Activated CD8-positive, alpha-beta T cell treated with anti-CD3 and anti-CD28 coated beads for 36 hours (primary cell): ENCODE measurements around the gene STK10. TPM values are rescaled to one million over a fixed set of nuclear protein-coding genes. Genes with fewer than 3 reads are reported as not detected.
A peak's percentile ranks its signal among the peaks of the same experiment; 100 is the strongest.

ENCODE experiments used
- ATAC-seq: fragments of 200-7000 bp; cut with Tn5 transposase; one replicate; pipeline ENCODE4 v1.10.0; 2021; ENCODE audit warnings: mild to moderate bottlenecking, moderate library complexity
- CTCF ChIA-PET: fragments of 350-600 bp; sonication (Branson Sonifier 250); formaldehyde crosslinking; loops from one replicate; lab custom pipeline; 2021; ENCODE audit warnings: antibody characterized with exemption; lab: Charles Lee
- POLR2A ChIA-PET: fragments of 350-600 bp; sonication (Branson Sonifier 250); formaldehyde crosslinking; loops from one replicate; lab custom pipeline; 2021; ENCODE audit warnings: antibody characterized with exemption; lab: Charles Lee
- DNase-seq: peaks from one replicate; pipeline ENCODE4 v3.0.0-alpha.2; 2020
- H3K27ac Mint-ChIP-seq: one replicate; pipeline ENCODE4 v1.8.0; 2021; ENCODE audit warnings: mild to moderate bottlenecking, mixed read lengths
- H3K27me3 Mint-ChIP-seq: one replicate; pipeline ENCODE4 v1.8.0; 2021; ENCODE audit warnings: mixed read lengths
- H3K36me3 Mint-ChIP-seq: one replicate; pipeline ENCODE4 v1.8.0; 2021; ENCODE audit warnings: low read depth, mixed read lengths
- H3K4me1 Mint-ChIP-seq: one replicate; pipeline ENCODE4 v1.8.0; 2021; ENCODE audit warnings: low read depth, mixed read lengths
- H3K4me3 Mint-ChIP-seq: one replicate; pipeline ENCODE4 v1.8.0; 2021; ENCODE audit warnings: mild to moderate bottlenecking, moderate library complexity, mixed read lengths
- H3K9me3 Mint-ChIP-seq: one replicate; pipeline ENCODE4 v1.8.0; 2021; ENCODE audit warnings: mixed read lengths
- CTCF ChIP-seq: fragments of 200-600 bp; IDR thresholded peaks from one replicate; pipeline ENCODE4 v1.8.0; 2022; ENCODE audit warnings: antibody characterized with exemption, mild to moderate bottlenecking
- intact Hi-C: fragments of 100-400 bp; cut with micrococcal nuclease; formaldehyde crosslinking; loops from one replicate; pipeline ENCODE4 v1.10.0; 2022
- total RNA-seq, 2 experiments: library from RNA; stranded (reverse); gene quantifications; one replicate each; pipeline ENCODE4 v1.2.3, GENCODE V29; 2021

STK10 gene
- total RNA-seq, 2 experiments from 2014 or later, result 142 to 143 TPM

DNA sequence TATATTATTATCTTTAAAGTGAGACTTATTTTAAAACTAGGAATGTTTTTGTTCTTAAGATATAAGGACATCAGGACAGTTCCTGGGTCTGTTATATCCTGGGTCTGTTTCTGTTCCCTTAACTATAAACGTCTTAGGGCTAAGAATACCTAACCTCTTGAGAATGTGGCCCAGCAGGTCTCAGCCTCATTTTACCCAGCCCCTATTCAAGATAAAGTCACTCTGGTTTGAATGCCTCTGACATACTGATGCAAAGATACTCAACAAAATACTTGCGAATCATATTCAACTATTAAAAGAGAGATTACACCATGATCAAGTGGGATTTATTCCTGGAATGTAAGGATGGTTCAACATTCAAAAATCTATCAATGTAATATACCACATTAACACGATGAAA lies 51.0 kb downstream of the STK10 start:
- ATAC-seq (no peak), DNase-seq (no peak)
- Mint-ChIP-seq H3K27ac (peak overlapping the region; percentile 27), H3K27me3 (no peaks in the 10 kb centered on the region), H3K4me1 (peaks cover 63% of the 10 kb centered on the region), H3K9me3 (peaks cover 8% of the 10 kb centered on the region), H3K4me3 (no peak overlapping the region), H3K36me3 (peaks cover 58% of the 10 kb centered on the region)
- ChIA-PET CTCF (no interaction called here), POLR2A (no interaction called here)
- intact Hi-C loops, result no loop called here
- no peak for TF ChIP-seq CTCF

DNA sequence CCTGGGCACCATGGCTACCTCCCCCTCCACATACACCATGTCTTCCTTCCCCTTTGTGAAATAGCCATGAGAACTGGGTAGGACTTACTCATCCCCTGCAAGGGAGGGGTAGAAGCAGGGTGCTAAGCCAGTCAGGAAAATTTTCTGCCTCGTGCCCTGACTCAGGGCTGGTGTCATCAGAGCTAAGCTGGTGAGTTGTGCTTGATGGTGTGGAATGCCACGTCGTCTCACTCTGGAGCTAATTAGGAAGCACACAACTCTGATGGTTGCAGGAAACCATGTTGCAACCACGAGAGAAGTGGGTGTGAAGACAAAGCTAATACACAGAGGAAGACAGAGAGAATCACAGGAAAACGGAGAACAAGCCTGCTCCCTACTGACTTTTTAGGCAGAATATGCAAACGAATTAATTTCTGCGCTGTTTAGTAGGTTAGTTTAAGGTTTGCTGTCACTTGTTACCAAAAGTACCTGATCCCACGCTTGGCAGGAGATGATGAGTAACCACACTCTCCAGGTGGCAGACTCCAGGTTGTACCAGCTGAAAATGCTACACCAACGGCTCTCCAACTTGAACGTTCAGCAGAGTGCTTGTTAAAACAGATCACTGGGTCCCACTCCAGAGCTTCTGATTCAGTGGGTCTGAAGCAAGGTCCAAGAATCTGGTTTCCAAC lies 54.5 kb downstream of the STK10 start:
- POLR2A ChIA-PET, result interaction anchor here (0.9 to 2.4 kb wide), 7 partner anchors 10 to 54 kb away, joined by 3 to 11 read pairs (median 4); partner anchors contain the start of gene STK10
- ATAC-seq, result peak; percentile 96
- DNase-seq, result peak; percentile 81
- no peak for TF ChIP-seq CTCF
- Mint-ChIP-seq H3K27me3 (no peaks in the 10 kb centered on the region), H3K36me3 (peaks cover 60% of the 10 kb centered on the region), H3K9me3 (peaks cover 8% of the 10 kb centered on the region), H3K27ac (peak overlapping the region; percentile 97), H3K4me3 (peak overlapping the region; percentile 42), H3K4me1 (peaks cover 62% of the 10 kb centered on the region)
- CTCF ChIA-PET, result interaction anchor here (1.3 to 1.9 kb wide), 7 partner anchors 10 to 55 kb away, joined by 3 to 7 read pairs (median 4); partner anchors contain the start of gene STK10
- intact Hi-C loops, result no loop called here

- no peak overlapping the region for H3K4me3 Mint-ChIP-seq
- no peak for TF ChIP-seq CTCF
- H3K36me3 Mint-ChIP-seq, result peaks cover 59% of the 10 kb centered on the region
- H3K27ac Mint-ChIP-seq, result peak overlapping the region; percentile 36
- DNase-seq (no peak), ATAC-seq (no peak)
- intact Hi-C loops, result no loop called here
- POLR2A ChIA-PET, result interaction anchor here (0.9 to 1.5 kb wide), 3 partner anchors 17 to 56 kb away, joined by 3 to 4 read pairs (median 3); no protein-coding TSS in a partner anchor
- no peaks in the 10 kb centered on the region for H3K27me3 Mint-ChIP-seq
- peaks cover 3% of the 10 kb centered on the region for H3K9me3 Mint-ChIP-seq
- CTCF ChIA-PET, result interaction anchor here (0.8 to 2.1 kb wide), 5 partner anchors 8 to 125 kb away, joined by 3 to 10 read pairs (median 4); partner anchors contain the start of genes FBXW11 and STK10
- peaks cover 58% of the 10 kb centered on the region for H3K4me1 Mint-ChIP-seq
Observed at GRCh38 chr5:172131690-172132089, 56.3 kb downstream of the STK10 start.

GRCh38 chr5:172129256-172129910 lies 58.6 kb downstream of the STK10 start:
- no peak for ATAC-seq
- no peak for TF ChIP-seq CTCF
- Mint-ChIP-seq H3K4me3 (no peak overlapping the region), H3K9me3 (peaks cover 3% of the 10 kb centered on the region), H3K27me3 (no peaks in the 10 kb centered on the region), H3K36me3 (peaks cover 62% of the 10 kb centered on the region), H3K4me1 (peaks cover 50% of the 10 kb centered on the region), H3K27ac (peak overlapping the region; percentile 56)
- ChIA-PET POLR2A (interaction anchor here (0.8 to 1.5 kb wide), 3 partner anchors 15 to 50 kb away, joined by 3 to 7 read pairs (median 5); no protein-coding TSS in a partner anchor), CTCF (interaction anchor here (0.7 kb wide), 1 partner anchor 163 kb away, joined by 3 read pairs; no protein-coding TSS in a partner anchor)
- no peak for DNase-seq
- intact Hi-C loops, result no loop called here
